Cortex of kidney (tissue), 1 donor: ENCODE results near the gene C22orf15.
"Not testable (repeated sequence)": the region's sequence is repeated elsewhere in the genome, so short reads cannot be mapped to it uniquely, and the experiment has no call there.

Experiments
- DNase-seq: peaks from one replicate; lab custom pipeline; 2025; lab: John Stamatoyannopoulos, UW

The C22orf15 gene

GRCh38 chr22:23762842-23763578 lies at the start of gene C22orf15:
TSS of gene C22orf15 (plus strand) at chr22:23762990. CDS start at chr22:23763307, 317 bp downstream.
- DNase-seq: no peak

- DNase-seq: no peak
Observed at GRCh38 chr22:23713696-23714595, 48.8 kb upstream of the C22orf15 start.

- DNase-seq: no peak
Observed at GRCh38 chr22:23714596-23715578, 47.9 kb upstream of the C22orf15 start.

- no peak for DNase-seq
Observed at GRCh38 chr22:23715806-23716375, 46.9 kb upstream of the C22orf15 start.

GRCh38 chr22:23716811-23717801 lies 45.7 kb upstream of the C22orf15 start:
- DNase-seq: no peak

GRCh38 chr22:23718371-23719165 lies 44.2 kb upstream of the C22orf15 start:
- no peak for DNase-seq

GRCh38 chr22:23720855-23721254 lies 41.9 kb upstream of the C22orf15 start:
- DNase-seq: no peak

- no peak for DNase-seq
Observed at GRCh38 chr22:23722160-23722559, 40.6 kb upstream of the C22orf15 start.

- no peak for DNase-seq
Observed at GRCh38 chr22:23722724-23723123, 40.1 kb upstream of the C22orf15 start.

GRCh38 chr22:23728108-23728507 lies 34.7 kb upstream of the C22orf15 start:
- DNase-seq: not testable (repeated sequence)

GRCh38 chr22:23737696-23738095 lies 25.1 kb upstream of the C22orf15 start:
- DNase-seq: no peak

- no peak for DNase-seq
Observed at GRCh38 chr22:23742505-23743264, 20.1 kb upstream of the C22orf15 start.

GRCh38 chr22:23743303-23743705 lies 19.5 kb upstream of the C22orf15 start:
- DNase-seq: no peak

GRCh38 chr22:23744001-23744400 lies 18.8 kb upstream of the C22orf15 start:
- no peak for DNase-seq

- DNase-seq: no peak
Observed at GRCh38 chr22:23744485-23744884, 18.3 kb upstream of the C22orf15 start.

- DNase-seq: no peak
Observed at GRCh38 chr22:23745791-23746190, 17.0 kb upstream of the C22orf15 start.

- DNase-seq: no peak
Observed at GRCh38 chr22:23749841-23750301, 12.9 kb upstream of the C22orf15 start.

GRCh38 chr22:23750367-23750713 lies 12.4 kb upstream of the C22orf15 start:
- DNase-seq: no peak
